HEK293T (cell line): ENCODE results near the gene FST.

Experiments
- CTCF ChIA-PET: fragments of 350-600 bp; formaldehyde crosslinking; extraction: SDS; loops from one replicate; lab custom pipeline; 2021; ENCODE audit warnings: antibody characterized with exemption, inconsistent platforms; lab: Yijun Ruan, JAX
- POLR2A ChIA-PET: fragments of 350-600 bp; formaldehyde crosslinking; extraction: SDS; loops from one replicate; lab custom pipeline; 2020; ENCODE audit warnings: antibody characterized with exemption, inconsistent platforms; lab: Yijun Ruan, JAX
- DNase-seq: peaks from one replicate; pipeline ENCODE4 v3.0.0; 2012; ENCODE audit warnings: mixed read lengths; ENCODE audit errors: extremely low spot score
- ARNT ChIP-seq: fragments of 450-650 bp; IDR thresholded peaks from 2 replicates; pipeline ENCODE4 v1.6.1; 2017; ENCODE audit warnings: mild to moderate bottlenecking
- BHLHE40 ChIP-seq: fragments of 450-650 bp; IDR thresholded peaks from 2 replicates; pipeline ENCODE4 v1.6.1; 2016; ENCODE audit warnings: mild to moderate bottlenecking, moderate library complexity, borderline replicate concordance
- CTBP1 ChIP-seq: fragments of 450-650 bp; IDR thresholded peaks from 2 replicates; pipeline ENCODE4 v1.6.1; 2016; ENCODE audit warnings: borderline replicate concordance
- ELF4 ChIP-seq: fragments of 450-650 bp; IDR thresholded peaks from 2 replicates; pipeline ENCODE4 v1.6.1; 2017; ENCODE audit warnings: antibody characterized with exemption
- FOXA1 ChIP-seq: fragments of 450-650 bp; IDR thresholded peaks from 2 replicates; pipeline ENCODE4 v1.6.1; 2016; ENCODE audit warnings: mild to moderate bottlenecking
- FOXK2 ChIP-seq: fragments of 450-650 bp; IDR thresholded peaks from 2 replicates; pipeline ENCODE4 v1.6.1; 2016; ENCODE audit warnings: mild to moderate bottlenecking
- FOXM1 ChIP-seq: fragments of 450-650 bp; IDR thresholded peaks from 2 replicates; pipeline ENCODE4 v1.6.1; 2017; ENCODE audit warnings: mild to moderate bottlenecking, borderline replicate concordance
- HDGF ChIP-seq: fragments of 450-650 bp; IDR thresholded peaks from 2 replicates; pipeline ENCODE4 v1.6.1; 2017; ENCODE audit warnings: antibody characterized with exemption, borderline replicate concordance
- L3MBTL2 ChIP-seq: fragments of 450-650 bp; conservative IDR thresholded peaks from 2 replicates; pipeline ENCODE4 v1.6.1; 2016; ENCODE audit warnings: mild to moderate bottlenecking
- LEF1 ChIP-seq: fragments of 450-650 bp; IDR thresholded peaks from 2 replicates; pipeline ENCODE4 v1.6.1; 2017; ENCODE audit warnings: mild to moderate bottlenecking, borderline replicate concordance
- NFRKB ChIP-seq: fragments of 450-650 bp; IDR thresholded peaks from 2 replicates; pipeline ENCODE4 v1.6.1; 2016; ENCODE audit warnings: mild to moderate bottlenecking, moderate library complexity
- SP1 ChIP-seq: fragments of 450-650 bp; IDR thresholded peaks from 2 replicates; pipeline ENCODE4 v1.6.1; 2017
- SUZ12 ChIP-seq: fragments of 450-650 bp; IDR thresholded peaks from 2 replicates; pipeline ENCODE4 v1.6.1; 2016; ENCODE audit warnings: mild to moderate bottlenecking
- TARDBP ChIP-seq: fragments of 450-650 bp; IDR thresholded peaks from 2 replicates; pipeline ENCODE4 v1.6.1; 2016
- ZNF384 ChIP-seq: fragments of 450-650 bp; IDR thresholded peaks from 2 replicates; pipeline ENCODE4 v1.6.1; 2016
- TF ChIP-seq, protein P1 (sequence below): fragments of 450-650 bp; IDR thresholded peaks from 2 replicates; pipeline ENCODE4 v1.6.1; 2016

Gene FST

DNA sequence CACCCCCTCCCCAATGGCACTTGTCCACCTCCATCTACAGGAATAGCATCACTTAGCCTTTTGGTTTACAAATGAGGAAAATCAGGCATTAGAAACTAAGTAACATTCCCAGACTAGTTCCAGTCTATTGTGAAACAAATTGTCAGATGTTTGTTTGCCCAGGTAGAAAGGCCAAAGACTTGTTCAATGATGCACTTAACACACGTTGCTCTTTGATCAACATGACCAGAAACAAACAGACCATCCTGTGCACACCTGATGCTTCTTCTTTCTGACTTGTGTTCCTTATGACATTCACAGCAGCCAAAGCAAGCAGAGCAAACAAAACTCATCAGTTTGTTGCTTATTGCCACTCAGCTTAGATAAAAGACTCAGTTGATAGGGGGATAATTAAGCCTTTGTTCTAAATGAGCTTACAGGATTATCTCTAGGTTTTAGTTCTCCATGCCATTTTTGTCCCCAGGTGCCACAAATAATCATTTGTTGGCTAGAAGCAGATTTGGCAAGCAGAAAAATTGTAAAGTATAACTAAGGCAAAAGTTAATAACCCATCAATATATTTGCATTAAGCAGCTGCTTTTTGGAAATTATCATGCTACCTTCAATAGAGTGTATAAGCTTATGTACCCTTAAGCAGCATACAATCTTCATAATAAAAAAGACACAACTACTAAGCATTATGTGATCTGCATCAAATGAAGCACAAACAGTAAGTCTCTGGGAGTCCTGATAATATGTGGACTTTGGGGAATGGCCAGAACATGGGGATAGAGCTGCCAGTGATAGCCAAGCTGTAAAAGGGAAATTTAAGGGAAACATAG, 26.3 kb upstream of the FST start:
- ChIA-PET CTCF (no interaction called here), POLR2A (no interaction called here)
- TF ChIP-seq BHLHE40: no peak
- no peak for TF ChIP-seq LEF1
- TF ChIP-seq L3MBTL2: no peak
- no peak for TF ChIP-seq NFRKB
- TF ChIP-seq, protein P1, sequence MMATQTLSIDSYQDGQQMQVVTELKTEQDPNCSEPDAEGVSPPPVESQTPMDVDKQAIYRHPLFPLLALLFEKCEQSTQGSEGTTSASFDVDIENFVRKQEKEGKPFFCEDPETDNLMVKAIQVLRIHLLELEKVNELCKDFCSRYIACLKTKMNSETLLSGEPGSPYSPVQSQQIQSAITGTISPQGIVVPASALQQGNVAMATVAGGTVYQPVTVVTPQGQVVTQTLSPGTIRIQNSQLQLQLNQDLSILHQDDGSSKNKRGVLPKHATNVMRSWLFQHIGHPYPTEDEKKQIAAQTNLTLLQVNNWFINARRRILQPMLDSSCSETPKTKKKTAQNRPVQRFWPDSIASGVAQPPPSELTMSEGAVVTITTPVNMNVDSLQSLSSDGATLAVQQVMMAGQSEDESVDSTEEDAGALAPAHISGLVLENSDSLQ: no peak
- TF ChIP-seq SP1: no peak
- no peak for TF ChIP-seq FOXM1
- no peak for TF ChIP-seq FOXA1
- no peak for TF ChIP-seq HDGF
- no peak for TF ChIP-seq SUZ12
- no peak for TF ChIP-seq FOXK2
- no peak for TF ChIP-seq TARDBP
- no peak for TF ChIP-seq ARNT
- TF ChIP-seq ZNF384: no peak
- no peak for DNase-seq

DNA sequence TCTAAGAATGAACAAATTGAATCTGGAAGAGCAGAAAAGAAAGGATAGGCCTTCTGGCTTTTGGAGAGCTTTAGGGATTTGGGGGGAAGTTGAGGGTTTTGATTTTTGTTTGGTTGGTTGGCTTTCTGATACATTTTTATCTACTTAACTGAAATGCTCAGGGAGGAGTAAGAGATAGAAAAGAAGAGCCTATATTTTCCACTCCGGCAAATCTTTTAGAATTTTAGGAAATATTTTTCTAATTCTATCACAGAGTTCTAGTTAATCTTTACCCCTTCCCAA, 25.8 kb upstream of the FST start:
- TF ChIP-seq SP1: no peak
- no peak for TF ChIP-seq SUZ12
- no peak for TF ChIP-seq NFRKB
- no peak for TF ChIP-seq CTBP1
- ChIA-PET POLR2A (no interaction called here), CTCF (no interaction called here)

DNA sequence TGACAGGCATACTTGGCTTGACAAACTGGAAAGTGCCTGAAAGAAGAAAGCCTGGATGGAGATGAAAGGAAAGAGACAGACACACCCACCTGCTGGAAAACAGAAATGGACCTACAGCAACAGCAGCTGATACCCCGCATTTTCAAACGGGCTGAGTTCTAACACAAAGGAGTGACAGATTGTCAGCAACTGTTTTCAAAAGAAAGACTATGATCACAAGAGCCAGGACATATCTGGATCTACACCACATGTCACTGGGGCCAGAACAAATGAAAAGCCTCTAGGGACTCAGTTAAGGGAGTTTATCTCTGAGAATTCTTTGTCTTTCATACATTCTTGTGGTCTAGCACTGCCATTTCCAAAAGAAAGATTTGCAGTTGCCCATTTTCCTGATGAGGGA, 24.1 kb upstream of the FST start:
- ChIA-PET POLR2A (no interaction called here), CTCF (no interaction called here)
- TF ChIP-seq FOXM1: no peak
- TF ChIP-seq, protein P1: no peak
- no peak for TF ChIP-seq ARNT
- no peak for TF ChIP-seq FOXK2
- no peak for TF ChIP-seq FOXA1
- TF ChIP-seq BHLHE40: no peak
- no peak for TF ChIP-seq NFRKB
- no peak for TF ChIP-seq TARDBP
- no peak for TF ChIP-seq ELF4
- TF ChIP-seq SP1: no peak
- no peak for DNase-seq

More for the DNA sequence above, 25.8 kb upstream of the FST start:
- DNase-seq: no peak

DNA sequence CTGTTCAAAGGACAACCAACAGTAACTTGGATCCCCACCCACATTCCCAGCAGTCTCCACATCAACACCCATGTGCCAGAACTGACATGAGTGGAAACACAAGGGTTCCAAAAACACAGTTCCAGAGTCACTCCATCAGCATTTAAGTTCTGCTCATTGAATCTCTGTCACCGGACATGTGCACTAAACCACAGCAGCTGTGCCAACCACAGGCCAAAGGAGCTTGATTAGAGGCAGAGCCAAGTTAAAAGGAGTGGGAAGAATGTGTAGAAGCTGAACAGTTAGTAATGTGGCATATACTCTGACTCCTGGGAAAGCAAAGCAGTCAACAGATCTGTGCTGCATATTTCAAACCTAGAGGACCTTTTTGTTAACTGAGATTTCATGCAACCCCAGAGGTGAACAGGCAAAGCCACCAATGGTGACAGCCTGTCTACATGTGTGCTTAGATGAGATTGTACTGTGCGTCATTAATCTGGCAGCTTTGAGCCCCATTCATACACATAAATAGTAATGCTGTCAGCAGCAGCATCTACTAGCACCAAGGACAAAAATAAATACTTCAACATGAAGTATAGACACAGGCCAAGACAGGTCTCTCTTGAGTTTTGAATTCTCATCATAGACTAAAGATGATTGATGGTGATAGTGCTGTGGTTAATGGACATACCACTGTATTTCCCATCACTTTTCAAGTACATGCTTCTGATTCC, 16.4 kb upstream of the FST start:
- TF ChIP-seq BHLHE40: no peak
- TF ChIP-seq, protein P1: no peak
- TF ChIP-seq FOXA1: no peak
- TF ChIP-seq ELF4: no peak
- no peak for TF ChIP-seq ZNF384
- TF ChIP-seq NFRKB: no peak
- no peak for TF ChIP-seq SP1
- no peak for TF ChIP-seq FOXK2
- TF ChIP-seq CTBP1: no peak
- no peak for TF ChIP-seq LEF1
- no peak for DNase-seq
- POLR2A ChIA-PET: no interaction called here
- CTCF ChIA-PET: no interaction called here

DNA sequence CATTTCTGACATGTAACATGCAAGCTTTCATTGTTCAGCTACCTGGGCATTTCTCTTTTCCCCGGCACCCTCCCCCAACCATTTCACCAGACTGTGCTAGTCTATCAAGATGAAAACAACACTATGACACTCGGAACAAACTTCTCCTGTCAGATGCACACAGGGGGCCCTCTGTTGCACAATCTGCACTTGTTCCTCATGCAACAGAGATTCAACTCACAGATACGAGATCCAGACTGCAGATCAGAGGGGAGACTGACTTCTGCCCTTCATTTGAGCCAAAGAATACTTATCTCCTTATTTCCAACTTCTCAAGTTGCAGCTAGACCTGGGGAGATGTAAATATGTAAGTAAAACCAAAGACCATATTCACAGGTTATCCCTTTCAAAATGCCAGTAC, 15.7 kb upstream of the FST start:
- ChIA-PET POLR2A (interaction anchor here (0.7 kb wide), 1 partner anchor 591 kb away, joined by 3 read pairs; no protein-coding TSS in a partner anchor), CTCF (no interaction called here)
- TF ChIP-seq TARDBP (no peak), SP1 (no peak)
- DNase-seq: no peak

DNA sequence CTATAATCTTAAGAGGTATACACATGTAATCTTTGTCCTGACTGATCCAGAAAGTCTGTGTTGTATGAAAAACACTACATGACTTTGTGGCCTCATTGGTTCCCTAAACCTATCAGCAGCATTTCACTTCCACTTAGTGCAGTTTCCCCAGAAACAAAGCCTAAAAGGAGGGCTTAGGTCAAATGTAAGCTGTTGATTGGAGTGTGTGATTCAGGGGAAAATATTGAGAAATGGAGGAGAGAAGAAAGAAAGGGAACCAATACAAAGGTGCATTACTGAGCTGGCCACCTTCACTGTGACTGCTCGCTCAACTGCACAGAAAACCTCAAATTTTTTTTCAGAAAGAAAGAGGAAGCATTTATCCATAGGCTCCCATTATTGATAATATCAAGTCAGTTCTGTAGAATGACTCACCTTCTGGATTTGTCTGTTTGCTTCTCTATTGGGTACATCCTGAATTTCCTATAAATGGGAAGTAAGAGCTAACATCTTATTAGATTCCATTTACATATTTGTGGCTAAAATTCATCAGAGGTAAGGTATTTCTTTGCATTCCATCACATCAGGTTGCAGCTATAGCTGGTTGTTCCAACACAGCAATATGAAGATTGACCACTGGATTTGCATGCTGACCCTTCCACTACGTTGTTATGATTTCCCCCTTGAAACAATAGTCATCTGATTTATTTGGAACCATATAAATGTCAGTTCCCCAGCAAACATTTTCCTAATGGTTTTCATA, 10.3 kb upstream of the FST start:
- DNase-seq: no peak
- CTCF ChIA-PET: no interaction called here
- no peak for TF ChIP-seq FOXM1
- no peak for TF ChIP-seq ARNT
- TF ChIP-seq L3MBTL2: no peak
- TF ChIP-seq SUZ12: no peak
- TF ChIP-seq, protein P1: no peak
- no peak for TF ChIP-seq ELF4
- TF ChIP-seq FOXK2: no peak
- TF ChIP-seq NFRKB: no peak
- no peak for TF ChIP-seq HDGF
- no peak for TF ChIP-seq CTBP1
- TF ChIP-seq BHLHE40: no peak
- no peak for TF ChIP-seq SP1
- no peak for TF ChIP-seq ZNF384
- TF ChIP-seq LEF1: no peak
- POLR2A ChIA-PET: no interaction called here
